ENCODE measurements around the gene TGM5.
A peak's percentile ranks its signal among the peaks of the same experiment; 100 is the strongest.

TGM5 gene

DNA sequence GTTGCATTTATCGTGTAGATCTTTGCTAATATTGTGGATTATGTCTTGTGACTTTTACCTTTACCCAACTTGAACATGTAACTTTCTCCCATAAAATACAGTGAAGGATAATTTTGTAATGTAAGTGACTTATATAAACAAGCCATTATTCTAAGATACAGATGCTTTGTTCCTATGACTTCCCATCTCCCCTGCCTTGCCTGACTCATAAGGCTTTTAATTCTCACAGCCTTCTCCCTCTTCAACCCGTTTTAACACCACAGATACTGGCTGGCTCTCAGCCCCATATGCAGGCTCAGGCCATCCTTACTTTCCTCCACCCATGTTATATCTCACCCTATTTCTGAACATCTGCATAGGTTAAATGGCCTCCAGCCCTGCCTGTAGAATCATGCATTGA, 77.4 kb downstream of the TGM5 start:
- DNase-seq, result no peak

DNA sequence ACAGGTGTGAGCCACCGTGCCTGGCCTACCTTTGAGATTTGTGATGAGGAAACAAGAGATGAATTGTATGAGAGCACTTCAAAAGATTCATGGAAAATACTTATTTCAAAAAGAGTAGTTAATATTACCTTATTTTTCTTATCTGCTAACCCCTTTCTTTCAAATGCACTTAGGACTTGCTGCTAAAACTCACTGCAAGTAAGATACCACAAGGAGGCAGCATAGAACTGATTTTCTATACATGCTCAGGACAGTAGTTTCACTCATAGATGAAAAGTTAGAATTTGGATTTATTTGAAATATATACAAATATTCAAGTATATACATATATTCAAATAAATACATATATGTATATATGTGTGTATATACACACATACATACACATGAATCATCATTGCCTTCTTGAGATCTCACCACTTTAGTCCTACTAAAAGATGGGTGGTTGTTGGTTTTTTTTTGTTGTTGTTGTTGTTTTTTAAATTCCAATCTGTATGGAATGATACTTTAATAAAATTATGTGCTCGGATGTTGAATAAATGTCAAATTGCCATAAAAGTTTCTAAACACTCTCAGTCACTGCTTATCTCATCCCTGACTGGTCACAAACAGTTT, 79.1 kb downstream of the TGM5 start:
- peak; percentile 23 for DNase-seq

DNA sequence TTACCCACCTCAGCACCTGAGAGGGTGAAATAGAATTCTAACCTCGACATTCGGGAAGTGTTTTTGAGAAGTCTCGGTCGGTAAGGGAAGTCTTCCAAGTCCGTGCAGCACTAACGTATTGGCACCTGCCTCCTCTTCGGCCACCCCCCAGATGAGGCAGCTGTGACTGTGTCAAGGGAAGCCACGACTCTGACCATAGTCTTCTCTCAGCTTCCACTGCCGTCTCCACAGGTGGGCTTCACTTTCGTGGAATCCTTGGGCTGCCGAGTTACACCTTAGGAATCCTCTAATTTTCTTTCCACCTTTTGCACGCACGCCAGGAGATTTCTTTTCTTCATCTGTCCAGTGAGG, 80.8 kb downstream of the TGM5 start:
- DNase-seq, result no peak

DNA sequence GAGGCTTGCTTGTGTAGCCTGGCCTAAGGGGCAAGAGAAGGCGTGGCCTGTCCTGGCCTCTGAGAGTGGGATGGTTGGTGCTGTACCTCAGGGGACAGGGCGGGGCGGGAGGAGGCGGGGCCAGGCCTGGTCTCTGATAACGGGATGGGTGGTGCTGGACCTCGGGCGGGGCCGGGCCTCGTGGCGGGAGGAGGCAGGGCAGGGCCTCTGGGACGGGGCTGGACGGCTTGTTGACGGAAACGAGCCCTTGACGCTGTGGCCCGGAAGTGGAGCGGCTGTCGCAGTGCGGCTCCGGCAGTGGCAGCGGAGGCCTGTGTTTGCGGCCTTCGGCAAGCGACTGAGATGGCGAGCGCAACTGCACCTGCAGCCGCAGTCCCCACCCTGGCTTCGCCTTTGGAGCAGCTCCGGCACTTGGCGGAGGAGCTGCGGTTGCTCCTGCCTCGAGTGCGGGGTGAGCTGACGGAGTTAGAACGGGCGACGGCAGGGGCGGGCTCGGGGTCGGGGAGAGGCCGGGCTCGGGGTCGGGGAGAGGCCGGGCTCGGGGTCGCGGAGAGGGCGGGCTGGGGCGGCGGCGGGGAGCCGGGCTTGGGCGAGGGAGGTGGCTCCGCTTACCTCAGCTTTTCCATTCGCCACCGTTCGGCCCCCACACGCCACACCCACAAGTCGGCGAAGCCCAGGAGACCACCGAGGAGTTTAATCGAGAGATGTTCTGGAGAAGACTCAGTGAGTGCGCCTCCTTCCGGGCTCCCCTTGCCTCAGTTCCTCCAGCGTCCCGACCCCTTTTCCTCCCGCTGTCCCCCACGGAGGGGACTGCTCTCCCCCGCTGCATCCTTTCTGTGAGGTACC, 81.3 kb downstream of the TGM5 start, which contains the start of gene CCNDBP1:
Gene CCNDBP1, plus strand, starts transcription at position 247 of the 846 bp plus-strand sequence. Its CDS starts 96 bp downstream, at position 343.
- peak; percentile 57 for DNase-seq

DNA sequence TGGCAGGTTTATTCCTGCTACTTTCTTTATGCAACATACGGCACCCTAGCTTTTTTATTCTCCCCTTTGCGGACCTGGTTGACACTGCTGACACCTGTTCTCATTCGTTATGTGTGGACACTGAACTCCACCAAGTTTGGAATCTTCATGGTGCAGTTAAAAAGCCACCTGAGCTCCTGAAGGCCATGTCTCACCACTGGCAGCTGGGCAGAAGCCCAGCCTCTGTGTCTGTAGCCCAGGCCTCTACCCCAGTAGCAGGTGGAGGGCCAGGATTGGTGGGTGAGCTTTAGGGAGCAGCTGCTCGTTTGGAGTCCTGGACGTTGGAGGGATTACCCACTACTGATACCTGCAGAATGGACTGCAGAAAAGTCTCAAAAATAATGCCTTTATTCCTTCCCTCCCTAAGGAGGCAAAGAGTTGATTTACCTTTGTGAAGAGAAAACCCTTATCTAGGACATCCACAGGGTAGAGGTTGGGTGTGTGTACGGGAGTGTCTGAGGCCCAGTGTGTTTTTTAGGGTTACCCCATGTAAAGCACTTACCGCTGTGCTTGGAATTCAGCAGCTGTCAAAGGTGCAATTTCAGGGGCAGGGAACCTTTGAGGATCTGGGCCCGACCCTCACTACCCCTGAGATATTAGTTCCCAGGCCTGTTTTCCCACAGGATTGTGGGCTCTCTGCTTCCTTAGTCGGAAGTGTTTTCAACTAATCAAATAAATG, 82.2 kb downstream of the TGM5 start:
- DNase-seq, result no peak

DNA sequence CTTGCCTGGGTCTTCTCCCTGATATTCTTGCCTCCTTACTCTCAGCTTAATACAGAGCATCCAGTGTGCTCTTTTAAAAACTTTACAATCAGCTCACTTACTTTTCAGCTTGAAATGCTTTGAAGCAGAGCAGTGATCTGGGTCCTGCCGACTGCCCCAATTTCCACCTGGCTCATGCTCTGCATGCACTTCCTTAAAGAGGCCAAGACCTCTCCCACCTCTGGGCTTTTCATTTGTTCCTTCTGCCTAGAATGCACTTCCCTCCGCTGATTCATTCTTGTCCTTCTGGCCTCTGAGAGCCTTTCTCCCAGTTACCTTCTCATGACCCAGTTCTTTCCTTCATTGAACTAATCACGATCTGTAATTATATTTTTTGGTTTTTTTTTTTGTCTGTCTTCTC, 83.5 kb downstream of the TGM5 start:
- DNase-seq, result no peak
